Sigmoid colon (tissue), 7 donors: Measurements from ENCODE around the gene VAV1. TPM values are rescaled to one million over a fixed set of nuclear protein-coding genes. Genes with fewer than 3 reads are reported as not detected.
"Not testable (repeated sequence)": the region's sequence is repeated elsewhere in the genome, so short reads cannot be mapped to it uniquely, and the experiment has no call there.

Experiments
- DNase-seq: peaks from one replicate; pipeline ENCODE4 v3.0.0-alpha.2; 2019
- H3K27ac ChIP-seq, 4 donors: fragments of 200-600 bp; sonication (generic); one replicate each; pipeline ENCODE4 v1.5.1; 2016 to 2019; ENCODE audit warnings: mild to moderate bottlenecking in 1 of 4
- H3K27me3 ChIP-seq, 3 donors: fragments of 200-600 bp; sonication (generic); one replicate each; pipeline ENCODE4 v1.5.1; 2019; ENCODE audit warnings: mild to moderate bottlenecking in 1 of 3
- H3K36me3 ChIP-seq, 4 donors: fragments of 200-600 bp; sonication (generic); one replicate each; pipeline ENCODE4 v1.5.1; 2016 to 2019
- H3K4me1 ChIP-seq, 4 donors: fragments of 200-600 bp; sonication (generic); one replicate each; pipeline ENCODE4 v1.5.1; 2017 to 2019
- H3K4me3 ChIP-seq, 4 donors: fragments of 200-600 bp; sonication (generic); one replicate each; pipeline ENCODE4 v1.5.1; 2017 to 2019; ENCODE audit warnings: mild to moderate bottlenecking in 2 of 4, moderate library complexity in 1 of 4
- H3K9me3 ChIP-seq, 4 donors: fragments of 200-600 bp in 3 of 4; sonication (generic) in 3 of 4; one replicate each; pipeline versions ENCODE4 v1.5.1 to v1.6.1; 2013 to 2019
- CTCF ChIP-seq, 4 experiments: fragments of 450-650 bp in 3 of 4; fragments of 200-600 bp in 1 of 4; IDR thresholded peaks; one replicate each; pipeline ENCODE4 v1.5.1; 2016 to 2019; ENCODE audit warnings: antibody characterized with exemption in 4 of 4, mild to moderate bottlenecking in 3 of 4, moderate library complexity in 2 of 4
- EP300 ChIP-seq, 4 donors: sonication (generic); formaldehyde crosslinking; IDR thresholded peaks; one replicate each; pipeline ENCODE4 v1.6.1; 2017; ENCODE audit warnings: antibody characterized with exemption in 4 of 4
- POLR2A ChIP-seq, 2 donors: fragments of 450-650 bp; IDR thresholded peaks; one replicate each; pipeline ENCODE4 v1.6.1; 2016; ENCODE audit warnings: antibody characterized with exemption in 2 of 2, mild to moderate bottlenecking in 2 of 2, moderate library complexity in 2 of 2
- POLR2AphosphoS5 ChIP-seq, 4 donors: sonication (generic); formaldehyde crosslinking; IDR thresholded peaks; one replicate each; pipeline ENCODE4 v1.6.1; 2017; ENCODE audit warnings: antibody characterized with exemption in 4 of 4
- WGBS, 2 donors: extraction: QIAGEN DNeasy Blood & Tissue Kit; methylation state at CpG; one replicate each; pipeline ENCODE4 v1.1.7; 2013; 5-methylcytosine and 5-hydroxymethylcytosine counted together
- intact Hi-C: fragments of 100-400 bp; cut with DNase I; formaldehyde crosslinking; loops from one replicate; pipeline ENCODE4 v1.15.1; 2023
- polyA plus RNA-seq, 3 donors: library from polyadenylated mRNA; stranded (reverse); fragments of 200-250 nt; gene quantifications; one replicate each; pipeline ENCODE4 v1.2.3, GENCODE V29; 2013
- total RNA-seq, 4 donors: library from RNA; depleted of rRNA; stranded (reverse); fragments of >200 nt; gene quantifications; one replicate each; pipeline ENCODE4 v1.1.0, GENCODE V29; 2016
- donor health status: healthy with polysubstance abuse.
- donor health status: Bipolar disorder and iron deficiency.
- donor health status: healthy.

Gene VAV1
- total and polyA plus RNA-seq, 7 donors, result 2.4 to 18.9 (median 4.1) TPM

GRCh38 chr19:6828698-6829633, 56.5 kb downstream of the VAV1 start:
- H3K9me3 ChIP-seq, result no peaks in the 10 kb centered on the region
- H3K4me3 ChIP-seq, result no peak overlapping the region
- H3K4me1 ChIP-seq, result no peaks in the 10 kb centered on the region
- no peak for DNase-seq
- WGBS, 2 donors, result 78 to 81% methylated on average over 18 of the region's 18 CpGs
- H3K27me3 ChIP-seq, result peaks cover 0 to 18% (median 7%) of the 10 kb centered on the region in 3 donors
- H3K27ac ChIP-seq, result no peak overlapping the region
- no peaks in the 10 kb centered on the region for H3K36me3 ChIP-seq
- TF ChIP-seq POLR2AphosphoS5 (IDR thresholded peaks at IDR 0.05), result no peak
- TF ChIP-seq POLR2A (IDR thresholded peaks at IDR 0.05), result no peak
- TF ChIP-seq EP300 (IDR thresholded peaks at IDR 0.05), result no peak
- TF ChIP-seq CTCF (IDR thresholded peaks at IDR 0.05), result no peak
- intact Hi-C loops, result no loop called here

GRCh38 chr19:6829829-6830228, 57.3 kb downstream of the VAV1 start:
- H3K36me3 ChIP-seq, H3K4me3 ChIP-seq, H3K9me3 ChIP-seq, intact Hi-C loops, DNase-seq, H3K27ac ChIP-seq, H3K4me1 ChIP-seq: not testable (repeated sequence)
- 94 to 95% methylated on average over 15 of the region's 15 CpGs for WGBS, 2 donors
- H3K27me3 ChIP-seq, result peaks cover 0 to 18% (median 7%) of the 10 kb centered on the region in 3 donors

- H3K4me1 ChIP-seq, H3K4me3 ChIP-seq, H3K9me3 ChIP-seq, H3K36me3 ChIP-seq, H3K27ac ChIP-seq, intact Hi-C loops, DNase-seq: not testable (repeated sequence)
- peaks cover 0 to 15% (median 7%) of the 10 kb centered on the region in 3 donors for H3K27me3 ChIP-seq
- WGBS, 2 donors, result 68 to 95% methylated on average over 9 of the region's 9 CpGs
Observed at GRCh38 chr19:6831084-6831483, 58.6 kb downstream of the VAV1 start.

- Histone ChIP-seq H3K4me1 (no peaks in the 10 kb centered on the region), H3K36me3 (no peaks in the 10 kb centered on the region), H3K27ac (no peak overlapping the region), H3K9me3 (no peaks in the 10 kb centered on the region), H3K4me3 (no peak overlapping the region), H3K27me3 (peaks cover 0 to 14% (median 7%) of the 10 kb centered on the region in 3 donors)
- intact Hi-C loops, result no loop called here
- TF ChIP-seq CTCF (IDR thresholded peaks at IDR 0.05), result no peak
- no peak for TF ChIP-seq POLR2A (IDR thresholded peaks at IDR 0.05)
- no peak for TF ChIP-seq EP300 (IDR thresholded peaks at IDR 0.05)
- no peak for TF ChIP-seq POLR2AphosphoS5 (IDR thresholded peaks at IDR 0.05)
- DNase-seq, result no peak
- WGBS, 2 donors, result 85 to 91% methylated on average over 1 of the region's 1 CpG
Observed at GRCh38 chr19:6832412-6832811, 59.9 kb downstream of the VAV1 start.

- Histone ChIP-seq H3K4me3 (no peak overlapping the region), H3K36me3 (no peaks in the 10 kb centered on the region), H3K27ac (no peak overlapping the region), H3K27me3 (peaks cover 0 to 8% (median 2%) of the 10 kb centered on the region in 3 donors), H3K4me1 (no peaks in the 10 kb centered on the region), H3K9me3 (no peaks in the 10 kb centered on the region)
- DNase-seq, result no peak
- intact Hi-C loops, result no loop called here
- 94 to 95% methylated on average over 16 of the region's 16 CpGs for WGBS, 2 donors
- TF ChIP-seq POLR2A (IDR thresholded peaks at IDR 0.05) (no peak), POLR2AphosphoS5 (IDR thresholded peaks at IDR 0.05) (no peak), EP300 (IDR thresholded peaks at IDR 0.05) (no peak), CTCF (IDR thresholded peaks at IDR 0.05) (no peak)
Observed at GRCh38 chr19:6833166-6833790, 60.8 kb downstream of the VAV1 start.
